HG03521 (cell line): ENCODE data around the gene CRIP1.

ENCODE experiments used
- ATAC-seq: cut with Tn5 transposase; IDR thresholded peaks from one replicate; pipeline ENCODE4 v1.9.1; 2021; ENCODE audit warnings: mild to moderate bottlenecking, moderate library complexity; ENCODE audit not compliant: unreplicated experiment

CRIP1 gene

DNA sequence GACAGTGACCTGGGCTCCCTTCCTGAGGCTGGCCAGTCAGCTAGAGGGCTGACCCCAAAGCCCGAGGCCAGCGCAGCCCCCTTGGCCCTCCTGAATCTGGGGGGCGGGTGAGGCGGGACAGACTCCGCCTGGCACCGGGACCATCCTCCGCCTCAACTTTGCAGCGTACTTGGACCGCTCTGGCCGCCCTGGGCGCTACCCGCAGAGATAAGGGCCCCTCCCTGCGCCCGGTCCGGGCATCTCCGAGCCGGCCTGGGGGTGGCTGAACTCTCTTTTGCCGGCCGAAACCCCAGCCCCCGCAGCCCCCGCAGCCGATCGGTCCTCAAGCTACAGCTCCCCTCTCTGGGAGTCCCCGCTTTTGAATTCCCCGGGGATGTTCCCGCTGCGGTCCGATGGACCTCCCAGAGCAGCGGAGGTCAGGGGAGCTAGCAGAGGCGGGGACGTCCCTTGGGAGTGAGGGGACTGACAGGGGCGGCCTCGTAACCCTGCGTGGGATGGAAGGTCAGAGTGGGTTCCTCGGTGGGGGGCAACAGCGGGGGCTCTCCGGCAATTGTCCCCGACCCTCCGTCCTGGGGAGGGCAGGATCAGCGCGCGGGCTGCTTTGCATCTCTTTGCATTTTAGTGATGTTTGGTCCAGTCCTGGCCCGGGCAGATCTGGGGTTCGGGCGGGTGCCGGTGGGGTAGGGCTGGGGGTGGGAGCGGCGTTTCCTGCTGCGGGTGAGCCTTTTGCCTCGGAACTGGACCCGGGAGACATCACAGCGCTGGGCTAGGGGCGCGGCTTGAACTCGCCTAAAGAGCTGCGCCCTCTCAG, at the start of gene CRIP1:
Gene CRIP1 (plus strand): TSS at position 724 of the 811 bp plus-strand sequence. CDS start 374 bp downstream, outside the sequence.
- ATAC-seq: no peak

GRCh38 chr14:105436891-105437722, 49.6 kb upstream of the CRIP1 start:
- ATAC-seq: no peak

- ATAC-seq: no peak
These were observed 48.8 kb upstream of the CRIP1 start for GRCh38 chr14:105437723-105438500.

GRCh38 chr14:105439179-105439578, 47.5 kb upstream of the CRIP1 start:
- ATAC-seq: no peak

DNA sequence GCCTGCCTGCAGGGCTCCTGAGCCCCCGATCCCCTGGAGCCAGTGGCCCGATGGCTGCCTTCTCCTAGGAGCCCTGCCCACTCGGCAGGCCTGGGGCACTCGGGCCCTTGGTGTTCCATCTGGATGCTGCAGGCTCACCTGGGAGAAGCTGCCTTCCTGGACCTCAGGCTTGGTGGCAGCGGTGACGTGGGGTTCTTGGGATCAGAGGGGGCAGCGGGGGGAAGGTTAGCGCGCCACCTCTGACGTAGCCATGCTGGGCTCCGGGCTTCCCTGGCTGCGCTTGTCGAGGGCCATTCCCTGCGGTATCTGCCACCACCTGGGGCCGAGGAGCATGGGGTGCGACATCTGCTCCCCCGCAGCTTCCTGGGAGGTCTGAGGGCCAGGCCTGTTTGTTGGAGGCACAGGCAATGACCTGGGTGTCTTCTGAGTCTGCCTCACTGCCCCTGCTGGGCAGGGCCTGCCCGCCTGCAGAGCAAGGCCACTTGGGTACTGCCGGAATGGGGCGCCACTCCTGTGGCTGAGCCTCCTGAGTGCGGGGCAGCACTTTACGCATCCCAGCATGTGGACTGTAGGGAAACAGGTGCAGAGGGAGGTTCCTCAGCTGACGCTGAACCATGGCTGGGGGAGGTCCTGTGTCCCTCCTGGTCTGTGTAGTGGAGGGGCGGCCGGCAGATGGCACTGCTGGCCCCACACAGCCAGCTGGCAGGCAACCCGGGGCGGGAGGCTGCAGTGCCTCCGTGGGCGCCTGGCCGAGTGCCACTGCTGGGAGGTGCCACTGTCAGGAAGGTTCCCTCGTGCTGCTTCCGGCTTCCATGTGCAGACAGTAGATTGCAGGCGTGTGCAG, 46.8 kb upstream of the CRIP1 start:
- ATAC-seq: no peak

GRCh38 chr14:105440554-105440900, 46.2 kb upstream of the CRIP1 start:
- ATAC-seq: no peak

DNA sequence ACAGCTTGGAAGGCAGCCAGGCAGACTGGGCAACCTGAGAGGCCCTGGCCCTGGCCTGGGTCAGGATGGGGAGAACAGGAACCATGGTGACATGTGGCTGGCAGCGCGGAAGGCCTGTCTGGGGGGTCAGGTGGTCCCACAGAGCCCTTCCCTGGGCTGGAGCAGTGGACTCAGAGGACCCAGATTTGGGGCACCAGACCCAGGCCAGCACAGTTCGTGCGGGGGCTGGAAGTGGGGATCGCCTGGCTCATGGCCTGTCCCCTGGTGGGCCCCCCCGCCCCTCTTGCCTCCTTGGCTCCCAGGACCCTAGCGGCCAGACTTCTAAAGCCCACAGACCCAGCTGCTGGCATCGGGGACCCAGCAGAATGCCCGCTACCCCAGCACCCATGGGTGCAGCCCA, 45.7 kb upstream of the CRIP1 start:
- no peak for ATAC-seq

DNA sequence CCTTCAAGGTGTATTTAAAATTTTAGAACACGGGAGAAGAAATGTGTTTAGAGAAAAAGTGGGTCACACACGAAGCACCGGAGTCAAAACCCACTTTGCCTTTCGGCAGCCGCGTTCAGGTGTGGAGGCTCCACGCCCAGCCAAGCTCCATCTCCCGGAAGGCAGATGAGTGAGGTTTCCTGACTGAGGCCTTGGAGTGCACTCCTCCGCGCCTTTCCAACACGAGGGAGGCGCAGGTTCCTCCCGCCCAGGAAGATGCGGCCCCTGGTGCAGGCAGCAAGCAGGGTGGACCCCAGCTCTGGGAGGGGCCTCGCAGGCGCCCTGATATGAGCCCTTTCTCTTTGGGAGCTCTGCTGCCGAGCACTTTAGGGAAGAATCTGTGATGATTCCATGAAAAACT, 44.6 kb upstream of the CRIP1 start:
- no peak for ATAC-seq

DNA sequence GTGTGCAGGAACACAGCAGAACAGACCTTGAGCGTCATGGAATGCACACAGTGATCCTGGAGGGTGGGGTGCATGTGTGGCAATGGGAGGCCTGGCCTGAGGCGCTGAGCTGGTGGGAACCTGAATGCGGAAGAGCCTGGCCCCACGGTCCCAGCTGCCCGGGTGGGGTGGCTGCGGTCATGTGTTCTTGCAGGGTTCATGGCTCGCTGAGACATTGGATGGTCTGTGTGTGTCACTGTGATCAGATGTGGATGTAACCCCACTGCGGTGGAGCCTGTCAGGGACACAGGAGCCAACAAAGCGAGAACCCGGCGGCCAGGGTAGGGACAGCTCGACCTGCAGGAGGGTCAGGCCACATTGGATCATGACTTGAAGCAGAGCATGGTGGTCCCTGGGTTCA, 43.9 kb upstream of the CRIP1 start:
- ATAC-seq: no peak

GRCh38 chr14:105444859-105445258, 41.8 kb upstream of the CRIP1 start:
- no peak for ATAC-seq

DNA sequence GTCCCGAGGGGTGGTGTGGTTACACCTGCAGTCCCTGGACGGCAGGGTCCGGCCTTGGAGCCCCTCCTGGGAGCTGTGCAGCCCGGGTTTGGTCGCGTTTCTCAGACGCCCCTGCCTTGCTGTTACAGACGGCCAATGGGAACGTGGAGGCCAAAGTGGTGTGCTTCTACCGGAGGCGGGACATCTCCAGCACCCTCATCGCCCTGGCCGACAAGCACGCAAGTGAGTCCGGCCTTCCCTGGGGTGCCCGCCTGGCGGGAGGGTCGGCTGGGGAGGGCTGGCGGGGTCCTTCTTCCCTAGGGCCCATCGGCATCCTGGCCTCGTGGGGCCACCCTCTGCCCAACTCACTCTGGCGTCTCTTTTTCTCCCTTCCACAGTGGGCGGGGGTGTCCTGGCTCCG, 41.4 kb upstream of the CRIP1 start:
- ATAC-seq: no peak

GRCh38 chr14:105445901-105446845, 40.5 kb upstream of the CRIP1 start:
- no peak for ATAC-seq

DNA sequence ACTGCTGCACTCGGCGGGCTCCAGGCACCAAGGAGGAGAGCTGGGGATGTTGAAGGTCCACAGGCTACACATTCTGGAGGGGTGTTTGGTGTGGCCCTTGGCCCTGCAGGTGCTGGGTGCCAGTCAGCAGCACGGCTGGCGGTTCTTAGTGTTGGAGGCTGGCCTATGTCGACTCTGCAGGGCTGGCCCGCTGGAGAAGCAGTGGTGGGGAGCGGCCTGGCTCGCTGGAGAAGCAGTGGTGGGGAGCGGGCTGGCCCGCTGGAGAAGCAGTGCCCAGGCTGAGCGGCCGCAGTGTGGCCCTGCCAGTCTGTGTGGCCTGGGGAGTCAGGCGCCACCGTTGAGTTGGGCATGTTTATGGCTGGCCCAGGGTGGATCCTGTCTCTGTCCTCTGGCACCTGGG, 39.7 kb upstream of the CRIP1 start:
- no peak for ATAC-seq

DNA sequence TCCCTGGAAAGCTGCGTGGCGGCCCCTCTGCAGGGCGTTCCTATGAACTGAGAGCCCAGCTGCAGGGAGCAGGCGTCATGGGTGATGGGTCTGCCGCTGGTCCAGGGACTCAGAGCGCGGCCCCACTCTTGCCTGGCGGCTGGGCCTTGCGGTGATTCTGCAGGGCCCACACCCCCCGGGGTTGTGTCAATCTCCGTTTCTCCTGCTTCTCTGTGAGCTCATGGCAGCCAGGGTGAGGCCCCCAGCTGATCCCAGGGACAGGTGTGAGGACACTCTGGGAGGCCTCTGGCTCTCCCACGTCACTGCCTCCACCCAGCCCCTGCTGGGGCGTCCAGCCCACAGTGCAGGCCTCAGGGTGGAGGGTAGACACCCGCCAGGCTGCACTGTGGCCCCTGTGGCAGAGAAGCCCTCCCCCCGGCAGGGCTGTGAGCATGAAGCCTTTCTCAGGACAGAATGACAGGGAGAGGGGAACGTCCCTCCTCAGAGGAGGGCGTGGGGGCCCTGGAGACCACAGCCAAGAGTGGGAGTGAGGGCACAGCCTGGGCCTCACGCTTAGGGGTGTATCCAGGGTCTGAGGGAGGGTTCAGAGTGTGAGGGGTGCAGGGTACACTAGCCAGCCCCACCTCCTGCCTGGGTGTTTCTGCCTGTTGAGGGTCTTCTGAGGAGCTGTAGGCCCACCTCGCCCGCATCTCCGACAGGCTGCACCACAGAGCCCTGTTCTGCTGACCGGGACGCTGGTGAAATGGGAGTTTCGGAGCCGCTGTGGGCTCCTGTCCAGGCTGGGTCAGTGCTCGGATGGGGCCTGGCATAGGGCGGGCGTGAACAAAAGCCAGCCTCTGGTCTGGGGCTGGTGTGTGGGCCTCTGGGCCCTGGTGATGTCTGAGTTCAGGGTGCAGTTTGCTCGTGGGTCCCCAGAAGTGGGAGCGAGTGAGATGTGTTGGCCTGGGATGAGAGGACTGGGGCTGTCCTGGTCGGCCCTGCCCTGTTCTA, 38.7 kb upstream of the CRIP1 start:
- ATAC-seq: no peak

DNA sequence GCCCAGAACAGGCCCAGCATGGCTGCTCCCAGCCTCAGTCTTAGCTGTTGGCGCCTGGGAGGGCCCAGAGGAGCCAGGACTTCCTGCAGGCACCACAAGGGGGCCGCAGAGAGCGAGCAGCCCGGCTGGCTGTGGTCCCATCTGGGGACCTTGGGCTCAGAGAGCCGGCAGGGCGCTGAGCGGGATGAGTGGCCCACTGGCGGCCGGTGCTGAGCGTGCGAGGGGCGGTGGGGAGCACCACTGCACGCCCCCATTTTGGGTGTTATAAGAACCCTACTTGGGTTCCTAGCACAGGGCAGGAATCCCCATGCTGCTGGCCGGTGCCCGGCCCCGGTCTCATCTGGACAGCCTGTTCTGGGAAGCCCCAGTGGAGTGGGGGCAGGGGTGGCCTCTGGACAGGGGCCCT, 38.0 kb upstream of the CRIP1 start:
- no peak for ATAC-seq

GRCh38 chr14:105449276-105450122, 37.2 kb upstream of the CRIP1 start:
- ATAC-seq: no peak

DNA sequence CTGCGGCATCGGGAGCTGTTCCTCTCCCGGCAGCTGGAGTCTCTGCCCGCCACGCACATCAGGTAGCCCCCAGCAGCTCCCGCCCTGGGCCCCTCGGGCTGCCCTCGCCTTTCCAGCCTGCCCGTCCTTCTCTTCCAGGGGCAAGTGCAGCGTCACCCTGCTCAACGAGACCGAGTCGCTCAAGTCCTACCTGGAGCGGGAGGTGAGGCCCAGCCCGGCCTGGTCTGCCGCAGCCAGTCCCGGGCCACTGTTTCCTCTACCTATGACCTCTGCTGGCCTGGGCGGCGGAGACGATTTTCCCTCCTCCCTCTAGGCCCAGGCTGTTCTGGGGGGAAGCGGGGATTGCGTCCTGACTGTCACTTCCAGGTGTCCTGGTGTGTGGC, 36.6 kb upstream of the CRIP1 start:
- no peak for ATAC-seq
